Stomach (tissue), 4 donors: ENCODE measurements around the gene HACL1.

Source experiments
- CTCF ChIP-seq, 7 experiments: fragments of 450-650 bp in 4 of 7; fragments of 200-600 bp in 3 of 7; sonication (generic) in 3 of 7; IDR thresholded peaks; one replicate each; pipeline ENCODE4 v1.5.1; 2016 to 2019; ENCODE audit warnings: antibody characterized with exemption in 7 of 7, control low read depth in 2 of 7, mild to moderate bottlenecking in 1 of 7
- POLR2A ChIP-seq, 4 donors: fragments of 450-650 bp; IDR thresholded peaks; one replicate each; pipeline ENCODE4 v1.6.1; 2016; ENCODE audit warnings: antibody characterized with exemption in 4 of 4, control low read depth in 2 of 4, mild to moderate bottlenecking in 1 of 4, moderate library complexity in 1 of 4

DNA sequence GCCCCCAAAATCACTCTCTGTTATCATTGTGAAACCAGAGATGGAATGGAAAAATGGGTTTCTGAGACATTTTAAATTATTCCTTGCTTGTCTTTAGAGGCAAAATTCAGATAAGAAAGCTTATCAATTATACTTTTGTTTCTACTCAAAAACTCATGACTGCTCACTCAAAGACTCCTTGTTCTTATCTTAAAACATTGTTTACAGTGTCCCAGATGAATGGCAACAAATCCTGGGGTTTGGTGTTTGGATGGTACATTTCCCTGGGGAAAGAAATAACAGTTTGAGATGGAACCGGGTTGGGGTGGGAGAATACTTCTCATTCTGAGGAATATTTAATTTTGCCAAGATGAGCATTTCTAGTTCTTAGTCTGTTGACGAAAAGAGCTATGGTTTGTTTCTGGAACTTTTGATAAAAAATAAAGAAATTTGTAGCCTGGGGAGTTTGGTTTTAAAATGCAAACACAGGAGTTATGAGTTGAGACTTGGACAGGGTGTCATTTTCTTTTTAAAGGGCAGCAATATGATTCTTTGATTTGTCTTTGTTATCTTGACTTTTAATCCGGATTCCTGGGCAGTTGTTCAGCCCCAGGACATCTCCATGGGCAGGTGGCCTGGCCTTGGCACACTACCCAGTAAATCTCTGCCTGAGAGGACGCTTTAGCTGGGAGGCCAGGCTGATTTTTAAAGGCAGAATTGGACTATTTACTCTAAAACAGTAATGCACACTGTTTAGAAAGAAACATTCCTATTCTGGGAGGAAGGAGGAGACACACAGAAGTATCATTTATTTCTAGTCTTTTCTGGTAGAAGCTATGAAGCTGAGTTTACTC, 32.6 kb upstream of the HACL1 start:
- TF ChIP-seq CTCF (IDR thresholded peaks at IDR 0.05) = no peak
- TF ChIP-seq POLR2A (IDR thresholded peaks at IDR 0.05) = no peak
